ENCODE data around the gene TPRX1.

DNA sequence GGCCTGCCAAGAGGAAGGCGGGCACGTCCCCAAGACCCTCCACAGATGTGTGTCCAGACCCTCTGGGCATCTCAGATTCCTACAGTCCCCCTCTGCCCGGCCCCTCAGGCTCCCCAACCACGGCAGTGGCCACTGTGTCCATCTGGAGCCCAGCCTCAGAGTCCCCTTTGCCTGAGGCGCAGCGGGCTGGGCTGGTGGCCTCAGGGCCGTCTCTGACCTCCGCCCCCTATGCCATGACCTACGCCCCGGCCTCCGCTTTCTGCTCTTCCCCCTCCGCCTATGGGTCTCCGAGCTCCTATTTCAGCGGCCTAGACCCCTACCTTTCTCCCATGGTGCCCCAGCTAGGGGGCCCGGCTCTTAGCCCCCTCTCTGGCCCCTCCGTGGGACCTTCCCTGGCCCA, 35.1 kb upstream of the TPRX1 start:
- TF ChIP-seq POLR2A (IDR thresholded peaks at IDR 0.05; ENCODE audit: low read depth, low read length) = no peak
- TF ChIP-seq TAF1 (IDR thresholded peaks at IDR 0.05; ENCODE audit: low read depth, low read length) = no peak
- TF ChIP-seq POLR2AphosphoS5 (IDR thresholded peaks at IDR 0.05; ENCODE audit: low read depth, low read length) = no peak
